Measurements from ENCODE around the gene PSMG3.
A peak's percentile ranks its signal among the peaks of the same experiment; 100 is the strongest.

PSMG3 gene

GRCh38 chr7:1593091-1593866, 23.4 kb upstream of the PSMG3 start:
- TF ChIP-seq CTCF (IDR thresholded peaks at IDR 0.05; ENCODE audit: low read depth, low read length, missing control alignments) = peak; percentile 54
- no peak overlapping the region for H3K4me3 ChIP-seq (ENCODE audit: low read depth, low read length)
- no peak for DNase-seq (ENCODE audit: low read depth)

- no peak for DNase-seq (ENCODE audit: low read depth)
- no peak overlapping the region for H3K4me3 ChIP-seq (ENCODE audit: low read depth, low read length)
Measured at GRCh38 chr7:1592299-1592871, 22.6 kb upstream of the PSMG3 start.

GRCh38 chr7:1591876-1592275, 22.0 kb upstream of the PSMG3 start:
- no peak overlapping the region for H3K4me3 ChIP-seq (ENCODE audit: low read depth, low read length)
- DNase-seq (ENCODE audit: low read depth) = no peak
- no peak for TF ChIP-seq CTCF (IDR thresholded peaks at IDR 0.05; ENCODE audit: low read depth, low read length, missing control alignments)

More at GRCh38 chr7:1592299-1592871, 22.6 kb upstream of the PSMG3 start:
- no peak for TF ChIP-seq CTCF (IDR thresholded peaks at IDR 0.05; ENCODE audit: low read depth, low read length, missing control alignments)

- no peak for TF ChIP-seq CTCF (IDR thresholded peaks at IDR 0.05; ENCODE audit: low read depth, low read length, missing control alignments)
- no peak for DNase-seq (ENCODE audit: low read depth)
- no peak overlapping the region for H3K4me3 ChIP-seq (ENCODE audit: low read depth, low read length)
Measured at GRCh38 chr7:1591396-1591795, 21.6 kb upstream of the PSMG3 start.

- TF ChIP-seq CTCF (IDR thresholded peaks at IDR 0.05; ENCODE audit: low read depth, low read length, missing control alignments) = no peak
- DNase-seq (ENCODE audit: low read depth) = no peak
Measured at GRCh38 chr7:1590887-1591286, 21.1 kb upstream of the PSMG3 start.

GRCh38 chr7:1590476-1590875, 20.6 kb upstream of the PSMG3 start:
- no peak for TF ChIP-seq CTCF (IDR thresholded peaks at IDR 0.05; ENCODE audit: low read depth, low read length, missing control alignments)
- H3K4me3 ChIP-seq (ENCODE audit: low read depth, low read length) = no peak overlapping the region
- no peak for DNase-seq (ENCODE audit: low read depth)

More at GRCh38 chr7:1590887-1591286, 21.1 kb upstream of the PSMG3 start:
- no peak overlapping the region for H3K4me3 ChIP-seq (ENCODE audit: low read depth, low read length)
